Keratinocyte (primary cell): ENCODE data around the gene MAGEA8. TPM values are rescaled to one million over a fixed set of nuclear protein-coding genes. Genes with fewer than 3 reads are reported as not detected.
"Not testable (repeated sequence)": the region's sequence is repeated elsewhere in the genome, so short reads cannot be mapped to it uniquely, and the experiment has no call there.

Source experiments
- DNase-seq: peaks from one replicate; pipeline ENCODE4 v3.0.0-alpha.2; 2011; ENCODE audit warnings: low read depth, missing footprints, low spot score
- FAIRE-seq: peaks from 2 replicates; lab custom pipeline; 2011; peaks lifted over from hg19 to GRCh38; lab: Jason Lieb, UNC
- H2AFZ ChIP-seq: 2 replicates; pipeline ENCODE4 v1.6.0; 2012; ENCODE audit warnings: low read length, control low read depth, inconsistent platforms; ENCODE audit not compliant: control insufficient read depth
- H3K27ac ChIP-seq: 2 replicates; pipeline ENCODE4 v1.5.1; 2011; ENCODE audit warnings: low read length; ENCODE audit not compliant: control insufficient read depth, insufficient read depth
- H3K27me3 ChIP-seq: 3 replicates; pipeline ENCODE4 v1.6.0; 2011; ENCODE audit warnings: low read length; ENCODE audit not compliant: control insufficient read depth, insufficient read depth; ENCODE audit errors: extremely low read depth
- H3K36me3 ChIP-seq, 2 experiments: 2 replicates in 1 of 2; 3 replicates in 1 of 2; pipeline ENCODE4 v1.5.1; 2011; ENCODE audit warnings: low read length in 2 of 2, mild to moderate bottlenecking in 1 of 2; ENCODE audit not compliant: control insufficient read depth in 2 of 2, insufficient read depth in 2 of 2; ENCODE audit errors: extremely low read depth in 1 of 2
- H3K4me1 ChIP-seq: 3 replicates; pipeline ENCODE4 v1.5.1; 2011; ENCODE audit warnings: low read length; ENCODE audit not compliant: control insufficient read depth, insufficient read depth; ENCODE audit errors: extremely low read depth
- H3K4me2 ChIP-seq: 3 replicates; pipeline ENCODE4 v1.6.0; 2011; ENCODE audit warnings: low read depth, low read length; ENCODE audit not compliant: control insufficient read depth, insufficient read depth; ENCODE audit errors: extremely low read depth
- H3K4me3 ChIP-seq, 3 experiments: fragments of 200-600 bp in 1 of 3; sonication (generic) in 1 of 3; 2 replicates in 2 of 3; 3 replicates in 1 of 3; pipeline ENCODE4 v1.5.1; 2011 to 2016; ENCODE audit warnings: low read length in 3 of 3, mild to moderate bottlenecking in 3 of 3, control low read depth in 2 of 3, inconsistent platforms in 1 of 3, low read depth in 1 of 3, mixed read lengths in 1 of 3, mixed run types in 1 of 3, moderate library complexity in 1 of 3; ENCODE audit not compliant: control insufficient read depth in 2 of 3, insufficient read depth in 2 of 3; ENCODE audit errors: extremely low read depth in 1 of 3
- H3K79me2 ChIP-seq: 2 replicates; pipeline ENCODE4 v1.6.0; 2012; ENCODE audit warnings: low read length; ENCODE audit not compliant: control insufficient read depth, insufficient read depth
- H3K9ac ChIP-seq: 3 replicates; pipeline ENCODE4 v1.6.0; 2011; ENCODE audit warnings: low read length; ENCODE audit not compliant: control insufficient read depth, insufficient read depth; ENCODE audit errors: extremely low read depth
- H3K9me1 ChIP-seq: 3 replicates; pipeline ENCODE4 v1.6.0; 2011; ENCODE audit warnings: low read length; ENCODE audit not compliant: control insufficient read depth, insufficient read depth; ENCODE audit errors: extremely low read depth
- H3K9me3 ChIP-seq: 2 replicates; pipeline ENCODE4 v1.5.1; 2012; ENCODE audit warnings: low read depth, low read length; ENCODE audit not compliant: control insufficient read depth
- H4K20me1 ChIP-seq: 3 replicates; pipeline ENCODE4 v1.6.0; 2011; ENCODE audit warnings: low read length; ENCODE audit not compliant: control insufficient read depth, insufficient read depth; ENCODE audit errors: extremely low read depth
- dilution Hi-C: fragments of 300-500 bp; cut with MboI; formaldehyde crosslinking; loops from one replicate; pipeline ENCODE4 v1.7.0; 2020; ENCODE audit warnings: low sequenced_read_pairs; ENCODE audit not compliant: extremely low pct_ligation_motif_present
- polyA plus RNA-seq, 5 experiments: library from polyadenylated mRNA; depleted of rRNA in 3 of 5; stranded (reverse) in 3 of 5; stranded (forward) in 1 of 5; unstranded in 1 of 5; fragments of >200 nt; gene quantifications; 1 replicate in 1 of 5; 2 replicates in 3 of 5; 3 replicates in 1 of 5; pipeline versions ENCODE4 v1.2.1 to v1.2.3, GENCODE V29; 2011 to 2012; ENCODE audit warnings: missing spikeins in 2 of 5, low read depth in 1 of 5, low replicate concordance in 1 of 5

MAGEA8 gene
- polyA plus RNA-seq, 1 donor (not counting 4 experiments of a cell fraction or from before 2014, with no cell fraction given) = not detected

GRCh38 chrX:149927964-149928258 lies 46.9 kb downstream of the MAGEA8 start:
- H3K4me2 ChIP-seq, H3K4me1 ChIP-seq, H3K27ac ChIP-seq, H3K27me3 ChIP-seq, FAIRE-seq, H3K4me3 ChIP-seq, dilution Hi-C loops, DNase-seq, H3K36me3 ChIP-seq, H3K9me3 ChIP-seq, H3K79me2 ChIP-seq, H2AFZ ChIP-seq, H4K20me1 ChIP-seq, H3K9ac ChIP-seq, H3K9me1 ChIP-seq: not testable (repeated sequence)

- H3K27ac ChIP-seq, H3K9ac ChIP-seq, H3K27me3 ChIP-seq, H3K4me1 ChIP-seq, dilution Hi-C loops, DNase-seq, FAIRE-seq, H3K4me3 ChIP-seq, H3K36me3 ChIP-seq, H3K4me2 ChIP-seq, H3K9me1 ChIP-seq, H4K20me1 ChIP-seq, H3K79me2 ChIP-seq, H3K9me3 ChIP-seq, H2AFZ ChIP-seq: not testable (repeated sequence)
These were observed 47.7 kb downstream of the MAGEA8 start for GRCh38 chrX:149928635-149929034.

- dilution Hi-C loops, H3K36me3 ChIP-seq, H3K9ac ChIP-seq, H3K4me2 ChIP-seq, FAIRE-seq, H4K20me1 ChIP-seq, H3K27ac ChIP-seq, H3K4me3 ChIP-seq, H3K4me1 ChIP-seq, H3K27me3 ChIP-seq, H2AFZ ChIP-seq, H3K9me3 ChIP-seq, H3K79me2 ChIP-seq, DNase-seq, H3K9me1 ChIP-seq: not testable (repeated sequence)
These were observed 48.4 kb downstream of the MAGEA8 start, which contains the start of gene HSFX4 for GRCh38 chrX:149929400-149929799. TSS of gene HSFX4 (plus strand) at chrX:149929573. CDS start at chrX:149929645, 72 bp downstream.

- dilution Hi-C loops, H2AFZ ChIP-seq, H3K9me1 ChIP-seq, DNase-seq, H3K27ac ChIP-seq, H3K36me3 ChIP-seq, H3K4me1 ChIP-seq, FAIRE-seq, H3K4me2 ChIP-seq, H4K20me1 ChIP-seq, H3K4me3 ChIP-seq, H3K9ac ChIP-seq, H3K9me3 ChIP-seq, H3K79me2 ChIP-seq, H3K27me3 ChIP-seq: not testable (repeated sequence)
These were observed 50.4 kb downstream of the MAGEA8 start for GRCh38 chrX:149931355-149931754.

- dilution Hi-C loops, H3K4me2 ChIP-seq, H3K79me2 ChIP-seq, H3K9me3 ChIP-seq, H3K4me1 ChIP-seq, H4K20me1 ChIP-seq, H3K36me3 ChIP-seq, H2AFZ ChIP-seq, H3K9me1 ChIP-seq, H3K4me3 ChIP-seq, H3K27me3 ChIP-seq, H3K27ac ChIP-seq, FAIRE-seq, DNase-seq, H3K9ac ChIP-seq: not testable (repeated sequence)
These were observed 51.2 kb downstream of the MAGEA8 start for GRCh38 chrX:149932150-149932549.
